ENCODE data around the gene RNU5B-1.

The RNU5B-1 gene

DNA sequence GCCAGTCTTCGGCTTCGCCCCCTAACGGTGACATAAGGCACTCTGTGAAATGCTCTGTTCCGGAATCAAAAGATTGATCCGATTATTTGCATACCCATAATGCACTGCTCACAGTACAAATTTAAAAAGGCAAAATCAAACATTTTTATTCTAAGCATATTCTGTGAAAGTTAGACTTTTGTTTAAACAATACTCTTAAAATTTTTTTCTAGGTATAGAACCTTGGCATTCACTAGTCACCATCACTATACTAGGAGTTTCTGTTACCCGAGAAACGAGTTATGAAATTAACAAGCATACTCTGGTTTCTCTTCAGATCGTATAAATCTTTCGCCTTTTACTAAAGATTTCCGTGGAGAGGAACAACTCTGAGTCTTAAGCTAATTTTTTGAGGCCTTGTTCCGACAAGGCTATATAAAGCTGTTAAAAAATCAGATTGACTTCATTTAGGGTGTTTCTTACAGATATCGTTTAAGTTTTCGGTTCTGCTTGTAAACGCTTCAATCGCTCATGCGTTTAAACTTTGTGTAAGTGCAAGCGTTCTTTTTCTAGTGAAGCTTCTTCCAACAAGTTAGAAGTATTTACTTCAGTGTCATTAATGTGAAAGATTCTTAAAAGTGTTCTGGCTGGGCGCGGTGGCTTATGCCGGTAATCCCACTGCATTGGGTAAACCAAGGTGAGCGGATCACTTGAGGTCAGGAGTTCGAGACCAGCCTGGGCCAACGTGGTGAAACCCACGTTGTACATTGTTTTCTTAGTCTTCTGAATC, at the start of gene RNU5B-1:
Gene RNU5B-1 (plus strand): TSS at position 297 of the 769 bp plus-strand sequence.
- DNase-seq, result peak; percentile 96

GRCh38 chr15:65254758-65255157, 49.7 kb upstream of the RNU5B-1 start:
- DNase-seq, result no peak

GRCh38 chr15:65255486-65256140, 48.9 kb upstream of the RNU5B-1 start:
- no peak for DNase-seq

GRCh38 chr15:65258375-65259262, 45.9 kb upstream of the RNU5B-1 start:
- no peak for DNase-seq

GRCh38 chr15:65259367-65259797, 45.1 kb upstream of the RNU5B-1 start:
- no peak for DNase-seq

DNA sequence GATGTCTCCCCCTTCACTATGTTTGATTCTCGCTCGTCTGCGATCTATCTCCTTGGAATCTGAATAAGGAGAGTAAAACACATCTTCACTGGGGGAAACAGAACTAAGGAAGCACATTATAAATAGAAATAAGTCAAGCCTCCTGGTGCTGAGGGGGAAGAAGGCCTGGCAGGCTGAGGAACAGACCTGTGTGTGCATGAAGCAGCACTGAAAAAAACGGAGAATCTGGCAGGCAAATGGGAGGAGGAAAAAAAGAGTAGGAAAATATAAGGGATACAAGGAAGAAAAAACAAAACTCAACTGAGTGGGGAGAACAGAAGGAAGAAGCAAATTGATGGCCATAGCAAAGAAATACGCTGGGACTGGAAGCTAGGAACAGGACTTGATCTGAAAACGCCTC, 43.5 kb upstream of the RNU5B-1 start:
- DNase-seq, result no peak

DNA sequence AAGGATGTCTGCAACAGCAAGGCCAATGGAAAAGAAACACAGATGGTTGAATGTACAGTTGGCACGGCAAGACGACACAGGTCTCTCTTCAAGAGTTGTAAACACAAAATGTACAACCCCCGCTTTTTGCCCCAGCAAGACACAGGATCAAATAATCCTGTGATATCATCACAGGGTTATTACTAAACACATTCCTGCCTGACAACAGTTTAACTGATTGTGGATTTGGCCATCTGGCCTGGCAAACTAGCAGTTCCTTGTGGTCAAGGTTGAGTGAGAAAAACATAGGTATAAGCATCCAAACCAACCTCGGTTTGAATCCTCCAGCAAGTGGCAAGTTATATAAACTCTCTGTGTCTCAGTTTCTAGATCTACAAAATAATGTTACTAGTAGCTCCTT, 41.2 kb upstream of the RNU5B-1 start:
- DNase-seq, result no peak

- DNase-seq, result no peak
Measured at GRCh38 chr15:65264863-65265430, 39.5 kb upstream of the RNU5B-1 start.

DNA sequence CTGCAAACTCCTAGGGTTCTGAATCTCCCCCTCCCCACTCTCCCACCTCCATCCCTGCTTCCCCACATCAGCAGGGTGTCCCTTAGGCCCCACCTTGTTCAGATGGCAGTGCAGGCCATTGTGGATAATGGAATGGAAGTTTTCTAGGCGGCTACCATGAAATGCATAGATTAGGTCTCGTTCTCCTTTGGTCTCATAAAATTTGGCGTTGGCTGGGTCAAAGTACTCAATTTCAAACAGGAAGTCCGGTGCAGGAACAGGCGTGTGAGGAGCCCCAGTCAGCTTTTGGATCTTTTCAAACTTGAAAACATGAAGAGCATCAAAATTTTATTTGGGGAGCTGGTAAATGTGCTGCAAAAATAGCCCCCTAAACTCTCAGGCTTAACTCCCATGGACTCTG, 38.0 kb upstream of the RNU5B-1 start:
- DNase-seq, result no peak

DNA sequence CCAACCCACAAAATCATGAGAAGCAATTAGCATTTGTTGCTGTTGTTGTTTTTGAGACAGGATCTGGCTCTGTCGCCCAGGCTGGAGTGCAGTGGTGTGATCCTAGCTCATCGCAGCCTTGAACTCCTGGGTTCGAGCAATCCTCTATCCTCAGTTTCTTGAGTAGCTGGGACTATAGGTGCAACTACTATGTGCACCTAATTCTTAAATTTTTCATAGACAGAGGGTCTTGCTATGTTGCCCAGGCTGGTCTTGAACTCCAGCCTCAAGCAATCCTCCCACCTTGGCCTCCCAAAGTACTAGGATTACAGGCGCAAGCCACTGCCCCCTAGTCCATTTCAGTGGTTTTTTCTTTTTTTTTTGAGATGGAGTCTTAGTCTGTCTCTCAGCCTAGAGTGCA, 36.1 kb upstream of the RNU5B-1 start:
- no peak for DNase-seq

DNA sequence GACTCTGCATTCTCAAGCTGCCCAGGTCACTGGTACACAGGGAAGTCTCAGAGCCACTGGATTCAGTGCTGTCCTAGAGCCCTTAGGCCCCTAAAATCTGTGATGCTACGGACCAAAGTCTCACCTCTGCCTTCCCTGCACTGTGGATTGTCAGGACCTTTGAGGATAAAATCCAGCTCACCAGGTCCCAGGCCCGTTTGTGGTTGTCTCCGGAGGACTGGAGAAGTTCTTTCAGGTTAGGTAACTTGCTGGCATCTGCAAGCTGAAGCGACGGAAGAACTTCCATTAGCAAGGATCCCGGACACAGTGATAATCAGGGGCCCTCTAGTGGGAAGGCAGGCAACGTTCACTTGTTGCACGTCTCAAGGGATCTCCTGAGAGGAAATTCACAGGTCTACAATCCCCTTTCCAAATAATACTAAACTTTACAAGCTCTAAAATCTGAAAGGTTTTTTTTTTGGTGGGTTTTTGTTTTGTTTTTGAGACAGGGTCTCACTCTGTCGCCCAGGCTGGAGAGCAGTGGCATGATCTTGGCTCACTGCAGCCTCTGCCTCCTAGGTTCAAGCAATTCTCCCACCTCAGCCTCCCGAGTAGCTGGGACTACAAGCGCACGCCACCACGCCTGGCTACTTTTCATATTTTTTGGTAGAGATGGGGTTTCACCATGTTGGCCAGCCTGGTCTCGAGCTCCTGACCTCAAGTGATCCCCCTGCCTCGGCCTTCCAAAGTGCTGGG, 33.5 kb upstream of the RNU5B-1 start:
- peak; percentile 37 for DNase-seq

GRCh38 chr15:65275104-65275727, 29.3 kb upstream of the RNU5B-1 start:
- DNase-seq, result no peak

DNA sequence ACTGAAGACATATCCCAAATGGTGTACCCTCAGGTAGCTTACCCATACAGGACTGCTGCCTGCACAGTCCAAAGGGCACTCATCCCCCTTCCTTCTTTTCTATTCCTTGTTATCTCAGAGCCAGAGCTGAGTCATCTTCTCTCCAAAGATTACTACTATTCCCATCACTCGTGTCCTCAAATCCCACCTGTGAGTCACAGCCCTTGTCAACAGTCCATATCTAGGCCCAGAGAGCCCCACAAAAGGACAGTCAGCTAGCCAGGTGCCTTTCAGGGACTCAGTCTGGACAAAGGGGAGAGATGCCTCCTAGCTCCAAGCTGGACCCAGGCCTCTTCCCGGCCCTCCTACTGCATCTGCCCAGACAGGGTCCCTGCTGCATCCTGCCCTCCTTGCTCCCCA, 28.8 kb upstream of the RNU5B-1 start:
- no peak for DNase-seq

GRCh38 chr15:65277015-65277414, 27.5 kb upstream of the RNU5B-1 start:
- no peak for DNase-seq

DNA sequence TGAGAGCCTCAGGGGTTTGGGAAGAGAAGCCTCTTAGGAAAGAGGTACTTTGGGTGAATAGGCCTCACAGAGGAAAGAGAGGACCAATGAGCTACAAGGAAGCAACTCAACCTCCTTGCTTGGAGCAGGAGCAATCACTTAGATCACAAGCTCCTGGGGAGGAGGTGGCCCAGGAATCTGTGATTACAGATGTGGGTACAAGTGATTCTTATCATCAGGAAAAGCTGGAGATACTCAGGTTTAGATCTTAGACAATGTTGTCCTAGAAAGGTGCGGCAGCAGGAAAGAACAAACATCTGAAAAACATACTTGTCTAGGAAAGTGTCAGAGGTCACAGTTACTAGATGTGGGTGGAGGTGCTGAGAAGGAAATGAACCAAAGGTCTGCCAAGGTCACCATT, 26.0 kb upstream of the RNU5B-1 start:
- no peak for DNase-seq

- DNase-seq, result no peak
Measured at GRCh38 chr15:65285291-65286068, 19.0 kb upstream of the RNU5B-1 start.

GRCh38 chr15:65286069-65286703, 18.3 kb upstream of the RNU5B-1 start:
- peak; percentile 71 for DNase-seq

- DNase-seq, result peak; percentile 98
Measured at GRCh38 chr15:65286704-65287519, 17.6 kb upstream of the RNU5B-1 start, which contains the start of gene PARP16. Gene PARP16, minus strand, starts transcription at chr15:65286883. Its CDS starts 457 bp downstream, at chr15:65286426.

- no peak for DNase-seq
Measured at GRCh38 chr15:65287520-65287855, 17.0 kb upstream of the RNU5B-1 start.
